NB4 (cell line): ENCODE results near the gene XYLB.

Source experiments
- MYC ChIP-seq: IDR thresholded peaks from 2 replicates; pipeline ENCODE4 v1.6.1; 2011; ENCODE audit warnings: low read depth, low read length
- POLR2A ChIP-seq: IDR thresholded peaks from 2 replicates; pipeline ENCODE4 v1.6.1; 2011; ENCODE audit warnings: mild to moderate bottlenecking; ENCODE audit not compliant: insufficient read length; ENCODE audit errors: extremely low read depth
- TF ChIP-seq, protein P1 (sequence below): IDR thresholded peaks from 2 replicates; pipeline ENCODE4 v1.6.1; 2011; ENCODE audit warnings: low read depth, low read length
- TF ChIP-seq, protein P2 (sequence below): IDR thresholded peaks from one replicate; pipeline ENCODE4 v1.5.1; 2012; ENCODE audit warnings: low read depth, low read length

- no peak for TF ChIP-seq POLR2A
- TF ChIP-seq, protein P1, sequence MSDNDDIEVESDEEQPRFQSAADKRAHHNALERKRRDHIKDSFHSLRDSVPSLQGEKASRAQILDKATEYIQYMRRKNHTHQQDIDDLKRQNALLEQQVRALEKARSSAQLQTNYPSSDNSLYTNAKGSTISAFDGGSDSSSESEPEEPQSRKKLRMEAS = no peak
- TF ChIP-seq, protein P2, sequence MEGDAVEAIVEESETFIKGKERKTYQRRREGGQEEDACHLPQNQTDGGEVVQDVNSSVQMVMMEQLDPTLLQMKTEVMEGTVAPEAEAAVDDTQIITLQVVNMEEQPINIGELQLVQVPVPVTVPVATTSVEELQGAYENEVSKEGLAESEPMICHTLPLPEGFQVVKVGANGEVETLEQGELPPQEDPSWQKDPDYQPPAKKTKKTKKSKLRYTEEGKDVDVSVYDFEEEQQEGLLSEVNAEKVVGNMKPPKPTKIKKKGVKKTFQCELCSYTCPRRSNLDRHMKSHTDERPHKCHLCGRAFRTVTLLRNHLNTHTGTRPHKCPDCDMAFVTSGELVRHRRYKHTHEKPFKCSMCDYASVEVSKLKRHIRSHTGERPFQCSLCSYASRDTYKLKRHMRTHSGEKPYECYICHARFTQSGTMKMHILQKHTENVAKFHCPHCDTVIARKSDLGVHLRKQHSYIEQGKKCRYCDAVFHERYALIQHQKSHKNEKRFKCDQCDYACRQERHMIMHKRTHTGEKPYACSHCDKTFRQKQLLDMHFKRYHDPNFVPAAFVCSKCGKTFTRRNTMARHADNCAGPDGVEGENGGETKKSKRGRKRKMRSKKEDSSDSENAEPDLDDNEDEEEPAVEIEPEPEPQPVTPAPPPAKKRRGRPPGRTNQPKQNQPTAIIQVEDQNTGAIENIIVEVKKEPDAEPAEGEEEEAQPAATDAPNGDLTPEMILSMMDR = no peak
- TF ChIP-seq MYC = no peak
Observed at GRCh38 chr3:38392604-38393163, 46.1 kb downstream of the XYLB start.
